Activated CD8-positive, alpha-beta memory T cell treated with anti-CD3 and anti-CD28 coated beads, Interleukin-2, amount 50 U/mL, for 24 hours (primary cell): ENCODE measurements around the gene KIAA1549.
A peak's percentile ranks its signal among the peaks of the same experiment; 100 is the strongest.

Source experiments
- DNase-seq: peaks from one replicate; pipeline ENCODE4 v3.0.0-alpha.2; 2020; ENCODE audit errors: extremely low read depth

The KIAA1549 gene

DNA sequence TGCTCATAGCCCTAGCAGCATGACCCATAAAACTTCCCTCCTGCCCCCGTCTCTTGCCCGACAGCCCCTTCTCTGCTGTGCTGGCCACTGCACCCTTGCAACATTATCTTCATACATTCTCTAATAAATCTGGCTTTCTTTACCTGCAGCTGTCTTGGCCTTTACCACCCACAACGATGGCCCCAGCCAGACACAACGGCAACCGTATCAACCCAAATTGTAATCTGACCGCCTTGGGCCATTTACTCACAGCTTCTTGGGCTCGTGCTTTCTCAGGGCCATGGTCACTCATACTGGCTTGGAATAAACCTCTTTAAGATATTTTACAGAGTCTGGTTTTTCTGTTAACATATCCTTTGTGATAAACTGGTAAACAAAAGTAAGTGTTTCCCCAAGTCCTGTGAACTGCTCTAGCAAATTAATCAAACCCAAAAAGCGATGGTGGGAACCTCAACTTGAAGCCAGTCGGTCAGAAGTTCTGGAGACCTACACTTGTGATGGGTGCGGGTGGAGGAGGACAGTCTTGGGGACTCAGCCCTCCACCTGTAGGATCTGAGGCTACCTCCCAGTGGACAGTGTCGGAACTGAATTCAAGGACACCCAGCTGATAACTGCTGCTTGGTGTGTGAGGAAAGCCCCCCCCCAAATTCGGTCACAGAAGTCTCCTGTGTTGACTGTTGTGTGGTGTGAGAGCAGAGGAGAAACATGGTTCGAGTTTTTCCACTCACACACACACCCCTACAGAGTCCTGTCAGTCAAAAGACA, 95.6 kb downstream of the KIAA1549 start:
- DNase-seq, result no peak

DNA sequence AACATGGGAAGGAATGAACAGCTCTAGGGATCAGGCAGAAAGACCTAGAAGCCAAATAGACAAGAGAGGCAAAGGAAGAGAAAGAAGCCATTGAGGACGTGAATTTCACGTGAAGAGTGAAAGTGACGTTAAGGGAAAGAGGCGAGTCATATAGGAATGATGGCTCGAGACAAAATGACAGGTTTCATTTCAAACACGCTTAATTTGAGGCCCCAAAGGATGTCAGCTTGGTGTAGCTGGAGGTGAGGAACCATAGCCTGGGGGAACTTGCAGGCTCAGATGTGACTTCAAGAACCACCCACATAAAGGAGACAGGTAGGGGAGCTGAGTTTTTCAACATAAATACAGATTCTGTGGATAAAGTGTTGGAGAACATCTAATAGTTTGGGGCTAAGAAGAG, 98.9 kb downstream of the KIAA1549 start:
- DNase-seq, result no peak

GRCh38 chr7:138881579-138882188, 99.5 kb downstream of the KIAA1549 start:
- DNase-seq, result no peak

DNA sequence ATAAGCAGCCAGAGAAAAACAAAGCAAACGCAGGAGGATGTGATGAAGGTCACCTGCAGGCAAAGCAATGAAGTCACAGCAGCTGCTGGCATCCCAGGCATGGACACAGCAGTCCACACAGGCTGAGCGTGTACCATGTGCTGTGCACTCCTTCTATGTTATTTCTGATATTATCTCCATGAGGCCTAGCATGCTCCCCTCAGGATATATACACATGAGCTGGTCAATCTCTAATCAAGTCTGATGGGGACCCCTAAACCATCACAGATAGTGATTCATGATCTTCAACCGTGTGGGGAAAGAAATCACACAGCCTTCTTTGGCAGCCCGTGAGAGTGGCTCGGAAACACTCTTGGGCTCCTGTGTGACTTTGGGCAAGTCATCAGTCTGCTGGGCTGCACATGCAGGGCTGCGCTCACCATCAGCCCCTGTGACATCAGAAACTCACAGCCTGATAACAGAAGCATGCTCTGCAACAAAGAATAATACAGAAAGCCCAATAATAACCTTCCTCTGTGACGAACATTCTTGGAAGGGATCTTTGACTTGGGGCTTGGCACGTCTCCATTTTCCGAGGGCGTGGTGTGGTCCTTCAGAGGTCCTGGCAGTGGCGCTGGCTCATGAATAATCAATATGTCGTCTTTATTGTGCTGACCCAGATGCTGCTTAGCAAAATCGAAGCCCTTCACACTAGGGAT, 100.2 kb downstream of the KIAA1549 start:
- no peak for DNase-seq

DNA sequence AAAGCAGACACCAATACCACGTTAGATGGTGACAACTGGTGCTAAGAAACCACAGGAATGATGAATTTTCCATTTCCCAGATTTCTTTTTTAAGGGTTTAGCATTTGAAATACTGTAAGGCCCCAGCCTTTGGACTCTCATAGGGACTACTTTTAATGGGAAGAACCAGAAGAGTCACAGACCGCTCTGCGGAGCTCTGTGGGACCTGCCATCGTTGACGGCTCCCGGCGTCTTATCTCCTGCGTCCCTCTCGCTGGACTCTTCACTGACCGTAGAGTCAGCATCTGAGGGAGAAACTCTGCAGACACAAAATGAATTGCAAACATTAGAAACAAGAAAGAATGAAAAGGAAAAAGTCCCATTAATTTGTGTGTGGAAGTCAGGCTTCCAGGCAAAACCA, 101.8 kb downstream of the KIAA1549 start:
- DNase-seq, result no peak

- DNase-seq, result no peak
Observed at GRCh38 chr7:138878856-138879255, 102.3 kb downstream of the KIAA1549 start.

- DNase-seq, result no peak
Observed at GRCh38 chr7:138878051-138878450, 103.1 kb downstream of the KIAA1549 start.

DNA sequence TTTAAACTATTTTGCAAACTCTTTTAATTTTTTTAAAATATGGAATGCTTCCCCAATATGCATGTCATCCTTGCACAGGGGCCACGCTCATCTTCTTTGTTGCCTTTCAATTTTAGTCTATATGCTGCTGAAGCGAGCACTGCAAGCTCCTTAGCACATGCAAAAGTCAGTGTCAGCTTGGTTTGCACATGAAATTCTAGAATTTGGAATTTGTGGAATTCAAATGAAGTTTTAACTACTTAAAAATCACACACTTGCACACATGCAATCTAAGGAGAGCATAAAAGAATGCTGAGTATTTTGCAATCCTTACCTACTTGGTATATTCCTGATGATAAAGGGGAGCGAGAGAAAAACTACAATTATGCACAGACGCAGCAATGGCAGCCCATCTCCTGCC, 104.9 kb downstream of the KIAA1549 start:
- DNase-seq, result no peak

DNA sequence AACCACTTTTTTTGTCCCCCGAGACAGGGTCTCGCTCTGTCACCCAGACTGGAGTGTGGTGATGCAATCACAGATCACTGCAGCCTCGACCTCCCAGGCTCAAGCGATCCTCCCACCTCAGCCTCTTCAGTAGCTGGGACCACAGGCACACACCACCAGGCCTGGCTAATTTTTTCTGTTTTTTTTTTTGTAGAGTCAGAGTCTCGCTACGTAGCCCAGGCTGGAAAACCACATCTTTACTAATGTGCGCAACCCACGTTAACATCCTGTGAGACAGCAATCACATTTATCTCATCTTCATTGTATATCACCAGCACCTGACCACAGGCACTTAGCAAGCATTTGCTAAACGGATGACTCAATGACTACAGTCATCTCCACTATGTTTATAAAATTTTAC, 105.4 kb downstream of the KIAA1549 start:
- peak; percentile 9 for DNase-seq

DNA sequence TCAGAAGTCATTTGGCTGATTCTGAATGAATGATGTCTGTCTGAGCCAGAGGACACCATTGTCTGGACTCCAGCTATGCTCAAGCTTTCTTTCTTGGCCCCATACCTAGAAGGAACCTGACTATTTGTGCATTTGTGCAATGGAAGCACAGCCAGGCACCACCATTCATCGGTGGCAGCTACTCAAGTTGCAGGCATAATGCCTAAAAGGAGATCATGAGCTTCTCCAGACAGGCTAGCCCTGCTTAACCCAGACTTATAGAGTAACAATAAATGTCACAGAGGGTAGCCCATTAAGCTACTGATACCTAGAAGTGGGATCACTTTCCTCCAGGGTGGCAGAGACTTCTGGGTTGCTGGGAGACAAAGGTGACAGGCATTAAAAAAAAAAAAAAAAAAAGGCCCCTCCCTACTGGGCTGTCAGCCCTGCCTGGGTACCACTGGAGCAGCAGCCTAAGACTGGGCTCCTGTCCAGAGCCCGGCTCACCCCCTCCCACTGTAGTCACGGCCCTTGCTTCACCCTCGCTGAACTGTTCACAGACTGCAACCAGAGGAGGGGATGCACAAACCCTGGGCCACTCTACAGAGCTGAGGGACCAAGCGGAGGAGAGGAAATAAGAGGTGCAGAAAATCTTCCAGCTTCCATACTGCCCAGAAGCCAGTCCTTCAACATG, 107.8 kb downstream of the KIAA1549 start:
- DNase-seq, result no peak

DNA sequence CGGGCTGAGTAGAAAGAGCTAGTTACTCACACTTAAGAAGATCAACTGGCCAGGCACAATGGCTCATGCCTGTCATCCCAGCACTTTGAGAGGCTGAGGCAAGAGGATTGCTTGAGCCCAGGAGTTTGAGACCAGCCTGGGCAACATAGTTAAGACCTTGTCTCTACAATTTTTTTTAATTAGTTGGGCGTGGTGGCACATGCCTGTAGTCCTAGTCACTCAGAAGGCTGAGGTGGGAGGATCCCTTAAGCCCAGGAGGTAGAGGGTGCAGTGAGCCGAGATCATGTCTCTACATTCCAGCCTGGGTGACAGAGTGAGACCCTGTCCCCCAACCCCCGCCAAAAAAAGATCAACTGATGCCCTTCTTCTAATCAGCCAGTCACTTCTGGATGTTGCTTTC, 108.6 kb downstream of the KIAA1549 start:
- DNase-seq, result no peak

DNA sequence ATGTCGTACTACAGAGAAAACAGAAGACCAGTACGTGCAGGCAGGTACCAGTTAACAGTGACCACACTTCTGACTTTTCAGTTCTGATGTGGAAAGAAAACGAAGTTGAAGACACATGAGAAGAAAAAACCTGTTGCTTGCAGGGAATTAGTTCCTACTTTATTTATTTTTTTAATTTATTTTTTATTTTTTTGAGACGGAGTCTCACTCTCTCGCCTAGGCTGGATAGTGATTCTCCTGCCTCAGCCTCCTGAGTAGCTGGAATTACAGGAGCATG, 109.4 kb downstream of the KIAA1549 start:
- no peak for DNase-seq

DNA sequence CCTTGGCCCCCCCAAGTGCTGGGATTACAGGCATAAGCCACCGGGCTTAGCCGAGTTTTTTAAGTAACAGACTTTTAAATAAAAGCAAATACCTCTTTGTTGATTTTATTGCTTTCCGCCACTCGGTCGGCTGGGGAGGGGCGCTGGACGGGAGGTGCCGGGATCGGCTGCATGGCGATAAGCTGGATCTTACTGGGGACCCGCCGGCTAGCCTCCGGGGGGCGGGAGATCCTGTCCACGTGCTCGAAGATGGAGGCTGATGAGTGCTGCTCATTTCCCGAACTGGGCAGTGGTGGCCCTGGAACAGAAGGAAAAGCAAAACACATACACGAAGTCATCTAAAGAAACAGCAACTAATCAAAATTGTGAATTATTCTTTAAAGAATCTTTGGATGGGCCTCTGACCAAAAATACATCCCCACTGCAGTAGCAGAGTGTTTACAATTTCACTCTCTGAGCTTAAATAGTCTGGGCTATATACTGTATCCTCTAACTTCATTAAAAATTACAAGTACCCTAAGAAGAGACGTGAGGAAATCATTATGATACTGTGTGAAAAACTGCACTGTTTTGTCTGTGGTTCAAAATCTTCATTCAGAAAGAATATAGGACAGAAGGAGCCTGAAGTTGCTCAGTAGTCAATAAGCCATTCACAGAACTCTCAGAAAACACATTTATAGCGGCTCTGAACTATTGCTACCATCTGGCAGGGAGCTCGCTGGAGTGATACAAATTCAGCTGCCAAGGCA, 110.0 kb downstream of the KIAA1549 start:
- DNase-seq, result no peak

GRCh38 chr7:138869353-138869752, 111.8 kb downstream of the KIAA1549 start:
- no peak for DNase-seq

GRCh38 chr7:138868711-138869110, 112.5 kb downstream of the KIAA1549 start:
- DNase-seq, result no peak

DNA sequence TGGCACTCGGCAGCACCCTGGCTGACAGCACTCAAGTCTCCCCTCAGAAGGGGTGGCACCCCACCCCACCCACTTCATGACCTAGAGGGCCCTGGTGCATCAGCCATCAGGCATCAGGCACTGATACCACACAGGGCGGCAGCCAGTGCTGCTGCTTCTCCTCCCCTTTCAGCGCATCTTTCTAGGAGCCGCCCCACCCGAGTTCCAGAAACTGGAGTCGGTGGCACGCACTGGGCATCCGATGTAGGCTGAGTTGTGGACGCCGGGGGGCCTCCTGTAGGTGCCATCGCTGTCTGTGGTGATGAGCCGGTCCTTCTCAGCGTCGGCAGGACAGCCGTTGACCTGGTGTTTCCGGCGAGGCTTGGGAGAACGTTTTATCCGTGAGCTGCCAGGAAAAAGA, 113.4 kb downstream of the KIAA1549 start:
- DNase-seq, result no peak

- no peak for DNase-seq
Observed at GRCh38 chr7:138866353-138866752, 114.8 kb downstream of the KIAA1549 start.

DNA sequence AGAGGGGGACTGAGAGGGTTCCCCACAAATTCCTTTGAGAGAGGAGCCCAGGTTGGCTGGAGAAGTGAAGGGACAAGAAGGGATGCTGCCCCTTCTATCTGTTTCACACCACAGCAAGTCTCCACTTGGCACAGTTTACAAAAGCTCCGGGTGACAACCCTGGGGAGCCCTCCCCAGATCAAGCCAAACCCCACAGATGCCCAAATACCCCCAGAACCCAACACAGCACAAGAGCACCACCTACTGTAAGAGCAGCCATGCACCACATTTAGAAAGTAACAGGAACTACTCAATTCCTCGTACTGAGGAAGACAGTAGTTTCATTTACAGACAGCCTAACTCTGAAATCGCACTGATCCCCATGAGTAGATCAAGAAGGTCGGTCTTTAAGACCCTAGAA, 115.3 kb downstream of the KIAA1549 start:
- no peak for DNase-seq

DNA sequence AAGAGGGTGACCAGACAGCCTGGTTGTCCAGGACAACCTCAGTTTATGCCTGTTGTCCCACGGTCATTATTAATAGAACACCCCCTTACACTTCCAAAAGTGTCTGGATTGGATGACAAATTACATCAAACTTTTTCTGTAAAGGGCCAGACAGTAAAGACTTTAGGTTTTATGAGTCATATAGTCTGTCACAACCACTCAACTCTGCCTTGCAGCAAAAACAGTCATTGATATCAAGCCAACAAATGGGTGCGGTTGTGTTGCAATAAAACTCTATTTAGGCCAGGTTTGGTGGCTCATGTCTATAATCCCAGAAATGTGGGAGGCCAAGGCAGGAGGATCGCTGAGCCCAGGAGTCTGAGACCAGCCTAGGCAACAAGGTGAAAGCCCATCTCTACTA, 116.5 kb downstream of the KIAA1549 start:
- DNase-seq, result no peak

DNA sequence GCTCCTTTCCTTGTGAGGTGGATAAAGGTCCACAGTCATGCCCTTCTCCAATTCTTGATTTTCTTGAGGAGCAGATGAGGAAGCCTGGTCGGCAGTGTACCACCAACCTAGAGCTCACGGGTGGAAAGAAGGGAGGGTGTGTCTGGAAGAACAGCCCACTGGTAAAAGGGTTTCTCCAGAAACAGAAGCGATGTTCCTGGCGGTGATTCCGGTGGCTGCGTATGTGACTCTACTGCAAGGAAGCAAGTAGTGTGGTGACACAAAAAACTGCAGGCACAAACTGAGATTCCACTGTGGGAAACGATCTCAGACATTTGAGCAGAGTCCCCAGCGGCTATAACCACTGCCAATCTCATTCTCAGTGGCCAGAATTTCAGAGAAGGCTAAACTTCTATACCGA, 117.3 kb downstream of the KIAA1549 start:
- DNase-seq, result no peak

GRCh38 chr7:138861051-138861450, 120.1 kb downstream of the KIAA1549 start:
- DNase-seq, result no peak

DNA sequence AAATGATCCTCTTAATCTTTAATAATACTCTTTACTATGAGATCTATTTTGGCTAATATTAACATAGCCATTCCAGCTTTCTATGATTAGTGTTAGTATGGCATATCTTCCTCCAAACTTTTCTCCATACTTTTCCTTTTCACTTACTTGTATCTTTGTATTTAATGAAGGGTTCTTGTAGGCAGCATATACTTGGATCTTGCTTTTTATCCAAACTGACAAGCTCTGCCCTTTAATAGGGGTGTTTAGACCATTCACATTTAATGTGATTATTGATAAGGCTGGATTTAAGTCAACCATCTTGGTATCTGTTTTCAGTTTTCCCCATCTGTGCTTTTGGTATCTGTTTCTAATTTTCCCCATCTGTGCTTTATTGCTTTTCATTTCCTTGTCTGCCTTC, 123.5 kb downstream of the KIAA1549 start:
- no peak for DNase-seq
